GM19351 (cell line): ENCODE measurements around the gene IFNL2.
"Not testable (repeated sequence)": the region's sequence is repeated elsewhere in the genome, so short reads cannot be mapped to it uniquely, and the experiment has no call there.

Source experiments
- ATAC-seq: cut with Tn5 transposase; IDR thresholded peaks from one replicate; pipeline ENCODE4 v1.9.1; 2021; ENCODE audit warnings: mild to moderate bottlenecking, moderate library complexity; ENCODE audit not compliant: unreplicated experiment

The IFNL2 gene

DNA sequence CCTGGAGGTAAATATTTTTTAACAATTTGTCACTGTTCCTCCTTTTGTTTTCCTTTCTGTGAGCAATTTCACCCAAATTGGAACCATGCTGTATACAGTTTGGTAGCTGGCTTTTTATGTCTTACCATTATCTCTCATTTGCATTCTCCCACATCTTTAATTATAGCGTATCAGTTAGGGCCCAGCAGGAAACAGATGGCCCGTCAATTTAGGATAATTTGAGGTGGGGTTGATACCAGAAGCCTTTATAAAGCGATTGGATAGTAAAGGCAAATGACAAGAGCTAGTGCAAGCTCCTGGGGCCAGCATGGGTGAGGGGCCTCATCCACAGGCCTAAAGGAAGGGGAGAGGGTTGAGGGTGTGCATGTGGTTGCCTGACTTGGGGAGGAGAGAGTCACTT is 15.7 kb upstream of the IFNL2 start:
- no peak for ATAC-seq

DNA sequence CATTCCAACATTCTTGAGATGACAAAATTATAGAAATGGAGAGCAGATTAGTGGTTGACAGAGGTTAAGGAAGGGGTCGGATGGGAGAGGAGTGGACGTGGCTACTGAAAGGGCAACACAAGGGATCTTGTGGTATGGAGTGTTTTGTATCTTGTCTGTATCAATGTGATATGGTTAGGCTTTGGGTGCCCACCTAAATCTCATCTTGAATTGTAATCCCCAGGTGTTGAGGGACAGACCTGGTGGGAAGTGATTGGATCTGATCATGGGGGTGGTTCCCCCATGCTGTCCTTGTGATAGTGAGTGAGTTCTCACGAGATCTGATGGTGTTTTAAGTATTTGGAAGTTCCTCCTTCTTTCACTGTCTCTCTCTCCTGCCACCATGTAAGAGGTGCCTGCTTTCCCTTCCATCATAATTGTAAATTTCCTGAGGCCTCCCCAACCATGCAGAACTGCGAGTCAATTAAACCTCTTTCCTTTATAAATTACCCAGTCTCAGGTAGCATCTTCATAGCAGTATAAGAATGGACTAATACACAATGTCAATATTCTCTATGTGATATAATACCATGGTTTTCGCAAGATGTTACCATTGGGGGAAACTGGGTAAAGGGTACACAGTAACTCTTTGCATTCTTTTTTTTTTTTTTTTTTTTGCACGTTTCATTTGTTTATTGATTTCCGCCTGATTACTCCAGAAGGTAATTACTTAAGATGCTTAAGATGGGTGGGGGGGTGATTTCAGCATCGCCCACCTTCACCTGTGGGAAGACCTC is 14.6 kb upstream of the IFNL2 start:
- no peak for ATAC-seq

DNA sequence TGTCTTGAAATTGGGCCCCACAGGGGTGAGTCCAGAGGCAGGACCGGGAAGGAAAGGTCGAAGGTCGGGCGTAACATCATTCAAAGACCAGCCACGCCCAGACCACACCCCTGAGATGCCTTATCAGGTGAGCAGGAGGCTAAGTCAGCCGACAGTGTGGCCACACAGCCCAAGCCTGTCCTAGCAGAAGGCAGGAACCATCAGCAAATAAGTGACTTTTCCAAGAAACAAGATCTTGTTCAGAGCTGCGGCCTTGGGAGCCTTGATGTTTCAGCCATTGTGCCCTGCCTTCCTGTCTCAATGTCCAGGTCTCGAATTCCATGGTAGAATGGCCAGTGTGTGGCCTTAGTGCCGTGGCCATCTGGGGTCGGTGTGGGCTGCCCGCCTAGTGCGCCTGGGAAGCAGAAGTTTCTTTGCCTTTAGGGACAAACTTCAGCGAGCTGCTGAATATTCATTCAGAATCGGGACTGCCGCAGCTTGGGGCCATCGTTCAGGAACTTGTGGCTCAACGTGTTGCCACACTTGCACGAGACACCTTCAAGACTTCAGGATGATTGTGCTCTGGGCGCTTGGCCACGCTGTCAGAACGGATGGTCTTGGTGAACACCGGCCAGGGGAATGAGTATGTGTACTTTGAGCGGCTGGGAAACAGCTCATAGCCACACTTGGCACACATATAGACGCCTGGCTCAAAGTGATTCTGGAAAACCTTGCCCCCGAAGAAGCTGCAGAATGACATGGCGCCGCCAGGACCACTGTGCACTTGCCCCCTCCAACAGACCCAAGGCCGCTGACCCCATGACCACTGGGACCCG is 13.5 kb upstream of the IFNL2 start:
- ATAC-seq = no peak

DNA sequence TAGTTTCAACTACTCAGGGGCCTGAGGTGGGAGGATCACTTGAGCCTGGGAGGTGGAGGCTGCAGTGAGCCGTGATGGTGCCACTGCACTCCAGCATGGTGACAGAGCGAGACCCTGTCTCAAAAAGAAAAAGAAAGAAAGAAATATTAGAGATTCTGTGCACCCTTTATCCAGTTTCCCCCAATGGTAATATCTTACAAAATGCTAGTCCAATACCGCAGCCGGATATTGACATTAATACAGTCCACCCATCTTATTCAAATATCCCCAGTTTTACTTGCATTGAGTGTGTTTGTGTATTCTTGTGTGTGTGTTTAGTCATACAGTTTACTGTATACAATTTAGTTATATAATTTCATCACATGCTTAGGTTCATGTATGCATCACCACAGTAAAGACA is 11.0 kb upstream of the IFNL2 start:
- ATAC-seq = no peak

DNA sequence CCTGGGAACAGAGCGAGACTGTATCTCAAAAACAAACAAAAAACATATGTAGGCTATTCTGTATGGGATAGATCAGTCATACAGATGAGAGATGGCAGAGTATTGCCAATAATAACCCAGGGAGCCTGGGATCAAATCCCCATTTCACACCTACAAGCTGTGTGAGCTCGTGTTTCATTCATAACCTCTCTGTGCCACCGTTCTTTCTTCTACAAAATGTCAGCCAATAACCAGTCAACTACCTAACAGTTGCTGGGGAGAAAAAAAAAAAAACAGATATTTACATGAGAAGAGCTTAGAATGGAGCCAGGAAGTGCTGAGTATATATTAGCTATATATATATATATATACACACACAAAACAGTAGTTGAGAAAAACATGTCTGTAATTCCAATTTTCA is 6.5 kb upstream of the IFNL2 start:
- ATAC-seq = no peak

DNA sequence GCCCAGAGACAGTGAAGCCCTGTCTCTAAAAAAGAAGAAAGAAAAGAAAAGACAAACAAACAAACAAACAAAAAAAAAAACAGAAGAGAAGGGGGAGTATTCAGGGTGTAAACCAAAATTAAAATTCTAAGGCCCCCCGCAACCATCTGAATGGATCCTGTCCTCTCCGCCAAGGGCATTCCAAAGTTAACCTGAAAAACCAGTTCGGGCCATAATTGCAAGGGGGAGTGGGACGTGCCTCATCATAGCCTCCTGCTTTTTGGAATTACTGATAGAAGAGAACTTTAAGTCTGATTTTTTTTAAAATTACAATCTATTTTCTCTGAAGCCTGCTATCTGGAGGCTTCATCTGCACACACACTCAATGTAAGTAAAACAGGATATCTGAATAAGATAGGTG is 5.7 kb upstream of the IFNL2 start:
- no peak for ATAC-seq

DNA sequence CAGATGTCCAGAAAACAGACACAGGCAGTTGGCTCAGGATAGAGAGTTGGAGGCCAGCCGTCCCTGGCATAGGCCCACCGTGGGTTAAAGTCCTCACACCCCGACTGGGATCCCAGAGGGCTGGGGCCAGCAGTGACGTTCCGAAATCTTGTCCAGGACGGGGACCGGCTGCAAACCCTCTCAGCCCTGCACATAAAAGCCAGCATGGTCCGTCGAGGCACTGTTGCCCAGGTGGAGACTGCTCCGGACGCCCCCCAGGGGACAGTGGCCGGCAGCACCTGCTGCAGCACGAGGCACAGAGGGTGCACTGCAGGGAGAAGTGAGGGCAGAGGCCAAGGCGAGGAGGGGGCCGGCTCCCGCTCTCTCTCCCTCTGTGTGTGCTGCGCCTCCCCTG is 4.3 kb upstream of the IFNL2 start:
- no peak for ATAC-seq

DNA sequence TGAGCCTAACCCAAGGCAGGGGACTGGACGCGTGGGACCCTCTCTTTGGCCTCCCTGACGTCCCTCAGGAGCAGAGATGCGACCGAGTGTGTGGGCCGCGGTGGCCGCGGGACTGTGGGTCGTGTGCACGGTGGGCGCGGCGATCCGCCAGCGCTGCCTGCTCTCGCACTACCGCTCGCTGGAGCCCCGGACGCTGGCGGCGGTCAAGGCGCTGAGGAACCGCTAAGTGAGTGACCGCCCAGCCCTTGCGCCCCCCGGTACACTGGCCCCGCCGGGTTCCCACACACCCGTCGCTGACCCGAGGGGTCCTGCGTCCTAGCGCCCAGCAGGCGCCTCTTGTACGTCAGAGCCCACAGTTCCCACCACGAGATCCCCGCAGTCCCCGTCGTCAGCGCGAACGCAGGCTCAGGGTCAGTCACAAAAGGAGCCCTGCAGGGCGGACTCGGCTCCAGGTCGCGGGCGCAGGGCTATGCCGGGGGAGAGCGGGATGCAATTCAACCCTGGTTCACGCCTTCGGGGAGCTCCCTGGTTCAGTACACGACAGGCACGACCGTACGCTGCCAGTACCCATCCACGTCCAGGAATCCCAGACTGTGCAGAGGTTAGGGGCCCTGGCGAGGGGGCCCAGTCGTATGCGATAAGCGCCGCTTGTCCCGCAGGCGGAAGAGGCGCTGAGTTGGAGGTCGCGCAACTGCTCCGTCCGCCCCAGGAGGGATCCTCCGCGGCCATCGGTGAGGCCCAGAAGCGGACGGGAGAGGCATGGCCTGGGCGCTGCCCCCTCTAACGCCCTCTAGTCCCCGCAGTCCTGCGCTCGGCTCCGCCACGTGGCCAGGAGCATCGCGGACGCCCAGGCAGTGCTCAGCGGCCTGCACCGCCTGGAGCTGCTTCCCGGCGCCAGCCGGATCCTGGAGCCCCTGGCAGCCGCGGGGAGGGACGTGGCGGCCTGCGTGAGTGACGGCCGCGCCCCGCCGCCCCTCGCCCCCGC is 3.6 kb upstream of the IFNL2 start:
- ATAC-seq = no peak

DNA sequence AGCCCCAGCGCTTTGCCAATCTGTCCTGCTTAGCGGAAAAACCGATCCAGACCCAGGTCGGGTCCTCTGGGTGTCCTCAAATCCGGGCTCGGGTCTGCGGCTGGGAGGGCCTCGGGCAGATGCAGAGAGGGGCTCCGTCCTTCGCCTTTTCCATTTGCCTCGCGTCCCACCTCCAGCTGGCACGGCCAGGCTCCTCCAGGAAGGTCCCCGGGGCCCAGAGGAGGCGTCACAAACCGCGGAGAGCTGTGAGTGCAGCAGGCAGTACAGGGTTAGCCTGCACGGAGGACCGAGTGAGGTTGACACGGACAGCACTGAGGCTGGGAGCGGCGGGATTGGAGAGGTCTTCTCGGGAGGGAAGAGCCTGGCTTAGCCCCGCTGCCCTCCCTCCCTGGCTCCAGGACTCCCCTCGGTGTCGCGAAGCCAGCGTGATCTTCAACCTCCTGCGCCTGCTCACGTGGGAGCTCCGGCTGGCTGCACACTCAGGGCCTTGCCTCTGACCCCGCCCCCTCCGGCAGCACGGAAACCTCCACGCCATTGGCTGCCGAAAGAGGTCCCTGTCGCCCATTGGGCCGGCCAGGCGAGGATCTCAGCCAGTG is 2.8 kb upstream of the IFNL2 start:
- ATAC-seq = no peak

DNA sequence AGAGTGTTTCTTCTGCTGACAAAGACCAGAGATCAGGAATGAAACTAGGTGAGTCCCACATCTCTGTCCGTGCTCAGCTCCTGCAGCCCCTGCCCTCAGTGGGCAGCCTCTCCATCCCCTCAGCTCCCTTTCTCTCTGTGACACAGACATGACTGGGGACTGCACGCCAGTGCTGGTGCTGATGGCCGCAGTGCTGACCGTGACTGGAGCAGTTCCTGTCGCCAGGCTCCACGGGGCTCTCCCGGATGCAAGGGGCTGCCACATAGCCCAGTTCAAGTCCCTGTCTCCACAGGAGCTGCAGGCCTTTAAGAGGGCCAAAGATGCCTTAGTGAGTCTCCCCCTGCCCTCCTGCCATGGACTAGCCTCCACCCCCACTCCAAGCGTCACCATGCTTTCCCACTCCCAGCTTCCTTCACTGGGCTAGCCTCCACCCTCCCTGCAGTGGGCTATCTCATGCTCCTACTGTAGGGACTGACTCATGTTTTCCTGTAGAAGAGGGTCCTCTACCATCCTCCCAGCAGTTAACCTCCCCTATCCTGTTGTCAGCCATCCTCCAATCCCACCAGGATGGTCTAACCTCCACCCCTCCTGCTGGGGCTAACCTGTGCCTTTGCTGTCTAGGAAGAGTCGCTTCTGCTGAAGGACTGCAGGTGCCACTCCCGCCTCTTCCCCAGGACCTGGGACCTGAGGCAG is 481 bp downstream of the IFNL2 start:
- ATAC-seq = not testable (repeated sequence)

DNA sequence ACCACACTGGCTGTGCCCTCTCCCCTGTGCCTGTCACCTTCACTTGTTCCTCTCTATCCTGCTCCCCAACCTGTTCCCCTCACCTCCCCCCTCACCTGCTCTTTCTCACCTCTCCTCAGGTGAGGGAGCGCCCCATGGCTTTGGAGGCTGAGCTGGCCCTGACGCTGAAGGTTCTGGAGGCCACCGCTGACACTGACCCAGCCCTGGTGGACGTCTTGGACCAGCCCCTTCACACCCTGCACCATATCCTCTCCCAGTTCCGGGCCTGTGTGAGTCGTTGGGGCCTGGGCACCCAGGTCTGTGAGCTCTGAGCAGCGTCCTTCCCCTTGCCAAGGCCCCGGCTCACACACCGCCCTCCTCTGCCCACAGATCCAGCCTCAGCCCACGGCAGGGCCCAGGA is 1.2 kb downstream of the IFNL2 start:
- not testable (repeated sequence) for ATAC-seq

DNA sequence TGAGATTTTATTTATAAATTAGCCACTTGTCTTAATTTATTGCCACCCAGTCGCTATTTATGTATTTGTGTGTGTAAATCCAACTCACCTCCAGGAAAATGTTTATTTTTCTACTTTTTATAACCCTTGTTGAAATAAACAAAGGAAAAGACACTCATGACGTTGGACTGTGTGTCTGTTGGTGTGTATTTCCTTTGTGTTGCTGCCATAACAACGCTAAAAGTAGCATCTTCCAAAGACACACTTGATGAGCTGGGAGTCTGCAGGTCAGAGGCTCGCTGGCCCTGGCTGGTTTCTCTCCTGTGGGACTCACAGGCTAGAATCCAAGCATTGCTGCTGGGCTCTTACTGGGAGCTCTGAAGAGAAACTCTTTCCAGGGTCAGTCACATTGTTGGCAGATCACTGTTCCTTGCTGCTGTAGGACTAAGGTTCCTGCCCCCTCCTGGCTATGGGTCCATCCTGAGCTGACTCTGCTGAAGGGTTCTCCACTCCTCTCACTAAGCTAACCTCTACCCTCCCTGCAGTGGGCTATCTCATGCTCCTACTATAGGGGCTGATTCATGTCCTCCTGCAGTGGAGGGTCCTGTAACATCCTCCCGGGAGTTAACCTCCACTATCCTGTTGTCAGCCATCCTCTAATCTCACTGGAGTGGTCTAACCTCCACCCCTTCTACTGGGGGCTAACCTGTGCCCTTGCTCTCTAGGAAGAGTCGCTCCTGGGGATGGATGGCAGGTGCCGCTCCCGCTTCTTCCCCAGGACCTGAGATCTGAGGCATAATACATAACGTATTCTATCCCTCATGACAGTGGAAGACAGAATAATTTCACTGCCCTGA is 2.1 kb downstream of the IFNL2 start:
- no peak for ATAC-seq

DNA sequence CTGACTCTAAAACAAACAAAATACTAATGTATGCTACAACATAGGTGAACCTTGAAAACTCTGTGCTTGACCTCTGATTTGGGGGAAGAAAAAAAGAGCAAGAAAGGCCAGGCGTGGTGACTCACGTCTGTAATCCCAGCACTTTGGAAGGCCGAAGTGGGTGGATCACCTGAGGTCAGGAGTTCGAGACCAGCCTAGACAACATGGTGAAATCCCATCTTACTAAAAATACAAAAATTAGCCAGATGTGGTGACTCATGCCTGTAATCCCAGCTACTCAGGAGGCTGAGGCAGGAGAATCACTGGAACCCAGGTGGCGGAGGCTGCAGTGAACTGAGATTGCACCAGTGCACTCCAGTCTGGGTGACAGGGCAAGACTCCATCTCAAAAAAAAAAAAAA is 5.7 kb downstream of the IFNL2 start:
- ATAC-seq = not testable (repeated sequence)

DNA sequence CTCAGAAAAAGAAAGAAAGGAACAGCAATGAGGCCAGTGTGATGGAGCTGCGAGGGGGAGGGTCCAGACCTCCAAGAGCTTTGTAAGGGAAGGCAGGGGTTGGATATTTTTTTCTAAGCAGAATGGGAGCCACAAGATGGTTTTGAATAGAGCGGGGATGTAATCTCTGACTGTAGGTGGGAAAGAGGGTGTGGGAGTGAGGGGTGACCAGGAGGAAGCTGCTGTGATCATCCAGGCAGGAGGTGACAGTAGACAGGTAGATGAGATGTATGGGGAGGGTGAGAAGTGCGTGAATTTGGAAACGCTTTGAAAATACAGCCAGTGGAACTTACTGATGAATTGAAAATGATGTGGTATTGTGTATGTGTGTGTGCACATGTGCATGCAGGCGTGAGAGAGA is 7.4 kb downstream of the IFNL2 start:
- no peak for ATAC-seq

DNA sequence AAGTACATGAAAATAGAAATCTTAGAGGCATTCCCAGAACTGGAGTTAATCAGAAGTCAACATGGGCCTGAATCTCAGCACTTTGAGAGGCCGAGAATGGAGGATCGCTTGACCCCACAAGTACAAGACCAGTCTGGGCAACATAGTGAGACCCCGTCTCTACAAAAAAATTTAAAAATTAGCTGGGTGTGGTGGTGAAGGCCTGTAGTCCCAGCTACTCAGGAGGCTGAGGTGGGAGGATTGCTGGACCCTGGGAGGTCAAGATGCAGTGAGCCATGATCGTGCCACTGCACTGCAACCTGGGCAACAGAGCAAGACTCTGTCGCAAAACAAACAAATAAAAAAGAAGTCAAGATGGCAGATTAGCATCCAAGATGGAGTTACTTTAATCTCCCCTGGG is 8.5 kb downstream of the IFNL2 start:
- ATAC-seq = no peak

DNA sequence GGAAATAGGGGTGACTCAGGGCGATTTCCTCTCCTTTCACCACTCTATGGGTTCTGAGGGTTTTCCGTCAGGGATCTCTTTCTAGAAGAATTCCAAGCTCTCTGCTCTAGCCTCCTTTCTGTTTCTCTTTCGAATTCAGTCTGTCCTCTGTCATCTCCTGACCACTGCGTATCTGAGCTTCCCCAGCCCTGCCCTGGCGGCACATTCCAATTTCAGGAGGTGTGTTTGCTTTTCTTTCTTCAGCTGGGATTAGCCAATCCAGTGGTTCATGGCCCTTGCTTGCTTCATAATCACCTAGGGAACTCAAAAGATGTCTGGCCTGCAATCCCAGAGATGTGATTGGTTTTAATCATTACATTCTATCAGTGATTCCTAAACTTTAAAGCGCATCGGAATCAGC is 9.4 kb downstream of the IFNL2 start:
- no peak for ATAC-seq

DNA sequence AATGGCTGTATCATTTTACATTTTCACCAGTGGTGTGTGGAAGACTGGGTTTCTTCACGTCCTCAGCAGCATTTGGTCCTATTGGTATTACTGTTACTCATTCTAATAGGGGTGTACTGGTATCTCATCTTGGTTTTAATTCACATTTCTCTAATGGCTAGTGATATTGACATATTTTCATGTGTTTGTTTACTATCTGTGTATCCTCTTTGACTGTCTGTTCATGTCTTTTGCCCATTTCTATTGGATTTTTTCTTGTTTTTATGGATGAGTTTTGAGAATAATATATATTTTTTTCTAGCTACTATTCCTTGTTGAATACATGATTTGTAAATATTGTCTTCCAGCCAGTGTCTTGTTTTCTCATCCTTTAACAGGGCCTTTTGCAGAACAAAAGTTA is 13.8 kb downstream of the IFNL2 start:
- ATAC-seq = no peak

DNA sequence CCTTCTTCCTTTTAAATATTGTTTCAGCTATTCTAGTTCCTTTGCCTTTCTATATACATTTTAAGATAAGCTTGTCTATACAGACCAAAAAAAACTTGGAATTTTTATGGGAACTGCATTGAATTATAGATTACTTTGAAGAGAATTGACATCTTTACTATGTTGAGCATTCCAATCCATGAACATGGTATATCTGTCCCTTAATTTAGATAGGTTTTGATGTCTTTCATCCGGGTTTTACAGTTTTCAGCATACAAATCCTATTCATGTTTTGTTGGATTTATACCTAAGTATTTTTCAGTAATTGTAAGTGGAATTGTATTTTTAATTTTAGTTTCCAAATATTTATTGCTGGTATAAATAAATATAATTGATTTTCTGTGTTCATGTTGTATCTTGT is 15.8 kb downstream of the IFNL2 start:
- no peak for ATAC-seq

DNA sequence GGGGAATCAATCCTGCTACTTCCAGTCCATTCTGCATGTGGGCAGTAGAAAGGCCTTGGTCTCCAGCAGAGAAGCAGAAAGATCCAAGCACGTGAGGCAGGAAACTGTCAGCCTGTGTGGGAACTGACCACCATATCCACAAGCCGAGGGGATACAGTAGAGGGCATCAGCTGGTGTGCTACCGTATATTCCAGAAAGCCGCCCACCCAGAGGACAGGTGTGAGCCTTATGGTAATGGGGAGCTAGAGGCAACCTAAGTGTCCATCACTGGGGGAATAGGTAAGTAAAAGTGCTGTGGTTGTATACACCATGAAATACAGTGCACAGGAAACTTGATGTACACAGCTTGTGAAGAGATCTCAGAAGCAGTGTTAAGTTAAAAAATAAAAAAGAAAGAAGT is 25.2 kb downstream of the IFNL2 start:
- no peak for ATAC-seq
